Keratinocyte (primary cell): Measurements from ENCODE around the gene ATP5PF. TPM values are rescaled to one million over a fixed set of nuclear protein-coding genes. Genes with fewer than 3 reads are reported as not detected.

ENCODE experiments used
- DNase-seq: peaks from one replicate; pipeline ENCODE4 v3.0.0-alpha.2; 2011; ENCODE audit warnings: low read depth, missing footprints, low spot score
- FAIRE-seq: peaks from 2 replicates; lab custom pipeline; 2011; peaks lifted over from hg19 to GRCh38; lab: Jason Lieb, UNC
- H2AFZ ChIP-seq: 2 replicates; pipeline ENCODE4 v1.6.0; 2012; ENCODE audit warnings: low read length, control low read depth, inconsistent platforms; ENCODE audit not compliant: control insufficient read depth
- H3K27ac ChIP-seq: 2 replicates; pipeline ENCODE4 v1.5.1; 2011; ENCODE audit warnings: low read length; ENCODE audit not compliant: control insufficient read depth, insufficient read depth
- H3K27me3 ChIP-seq: 3 replicates; pipeline ENCODE4 v1.6.0; 2011; ENCODE audit warnings: low read length; ENCODE audit not compliant: control insufficient read depth, insufficient read depth; ENCODE audit errors: extremely low read depth
- H3K36me3 ChIP-seq, 2 experiments: 2 replicates in 1 of 2; 3 replicates in 1 of 2; pipeline ENCODE4 v1.5.1; 2011; ENCODE audit warnings: low read length in 2 of 2, mild to moderate bottlenecking in 1 of 2; ENCODE audit not compliant: control insufficient read depth in 2 of 2, insufficient read depth in 2 of 2; ENCODE audit errors: extremely low read depth in 1 of 2
- H3K4me1 ChIP-seq: 3 replicates; pipeline ENCODE4 v1.5.1; 2011; ENCODE audit warnings: low read length; ENCODE audit not compliant: control insufficient read depth, insufficient read depth; ENCODE audit errors: extremely low read depth
- H3K4me2 ChIP-seq: 3 replicates; pipeline ENCODE4 v1.6.0; 2011; ENCODE audit warnings: low read depth, low read length; ENCODE audit not compliant: control insufficient read depth, insufficient read depth; ENCODE audit errors: extremely low read depth
- H3K4me3 ChIP-seq, 3 experiments: fragments of 200-600 bp in 1 of 3; sonication (generic) in 1 of 3; 2 replicates in 2 of 3; 3 replicates in 1 of 3; pipeline ENCODE4 v1.5.1; 2011 to 2016; ENCODE audit warnings: low read length in 3 of 3, mild to moderate bottlenecking in 3 of 3, control low read depth in 2 of 3, inconsistent platforms in 1 of 3, low read depth in 1 of 3, mixed read lengths in 1 of 3, mixed run types in 1 of 3, moderate library complexity in 1 of 3; ENCODE audit not compliant: control insufficient read depth in 2 of 3, insufficient read depth in 2 of 3; ENCODE audit errors: extremely low read depth in 1 of 3
- H3K79me2 ChIP-seq: 2 replicates; pipeline ENCODE4 v1.6.0; 2012; ENCODE audit warnings: low read length; ENCODE audit not compliant: control insufficient read depth, insufficient read depth
- H3K9ac ChIP-seq: 3 replicates; pipeline ENCODE4 v1.6.0; 2011; ENCODE audit warnings: low read length; ENCODE audit not compliant: control insufficient read depth, insufficient read depth; ENCODE audit errors: extremely low read depth
- H3K9me1 ChIP-seq: 3 replicates; pipeline ENCODE4 v1.6.0; 2011; ENCODE audit warnings: low read length; ENCODE audit not compliant: control insufficient read depth, insufficient read depth; ENCODE audit errors: extremely low read depth
- H3K9me3 ChIP-seq: 2 replicates; pipeline ENCODE4 v1.5.1; 2012; ENCODE audit warnings: low read depth, low read length; ENCODE audit not compliant: control insufficient read depth
- H4K20me1 ChIP-seq: 3 replicates; pipeline ENCODE4 v1.6.0; 2011; ENCODE audit warnings: low read length; ENCODE audit not compliant: control insufficient read depth, insufficient read depth; ENCODE audit errors: extremely low read depth
- CTCF ChIP-seq, 3 experiments: IDR thresholded peaks in 1 of 3; conservative IDR thresholded peaks in 1 of 3; optimal IDR thresholded peaks in 1 of 3; 2 replicates in 2 of 3; 3 replicates in 1 of 3; pipeline versions ENCODE3 to v1.5.1; 2011; ENCODE audit warnings: low read length in 3 of 3, mild to moderate bottlenecking in 3 of 3, moderate library complexity in 2 of 3, control low read depth in 1 of 3, inconsistent platforms in 1 of 3; ENCODE audit not compliant: insufficient read depth in 2 of 3; ENCODE audit errors: extremely low read depth in 1 of 3
- EZH2 ChIP-seq: IDR thresholded peaks from one replicate; pipeline ENCODE4 v1.6.1; 2012; ENCODE audit warnings: inconsistent platforms, mild to moderate bottlenecking, low read length, moderate library complexity
- dilution Hi-C: fragments of 300-500 bp; cut with MboI; formaldehyde crosslinking; loops from one replicate; pipeline ENCODE4 v1.7.0; 2020; ENCODE audit warnings: low sequenced_read_pairs; ENCODE audit not compliant: extremely low pct_ligation_motif_present
- polyA plus RNA-seq, 5 experiments: library from polyadenylated mRNA; depleted of rRNA in 3 of 5; stranded (reverse) in 3 of 5; stranded (forward) in 1 of 5; unstranded in 1 of 5; fragments of >200 nt; gene quantifications; 1 replicate in 1 of 5; 2 replicates in 3 of 5; 3 replicates in 1 of 5; pipeline versions ENCODE4 v1.2.1 to v1.2.3, GENCODE V29; 2011 to 2012; ENCODE audit warnings: missing spikeins in 2 of 5, low read depth in 1 of 5, low replicate concordance in 1 of 5

Gene ATP5PF
- polyA plus RNA-seq, 1 donor (not counting 4 experiments of a cell fraction or from before 2014, with no cell fraction given) = 256 TPM

- no peak overlapping the region for H3K4me3 ChIP-seq
- H3K36me3 ChIP-seq = peaks cover 2 to 5% of the 10 kb centered on the region in 2 experiments
- FAIRE-seq = no peak
- H4K20me1 ChIP-seq = no peaks in the 10 kb centered on the region
- H3K9me3 ChIP-seq = no peaks in the 10 kb centered on the region
- DNase-seq = no peak
- H3K79me2 ChIP-seq = no peaks in the 10 kb centered on the region
- H3K9ac ChIP-seq = no peak overlapping the region
- H3K4me2 ChIP-seq = no peak overlapping the region
- H3K4me1 ChIP-seq = no peaks in the 10 kb centered on the region
- no peak overlapping the region for H3K27ac ChIP-seq
- no peak overlapping the region for H2AFZ ChIP-seq
- no peak for TF ChIP-seq EZH2
- no peak for TF ChIP-seq CTCF (optimal IDR thresholded peaks at IDR 0.05 in 1 of 3, IDR thresholded peaks at IDR 0.05 in 1 of 3, conservative IDR thresholded peaks at IDR 0.05 in 1 of 3; ENCODE audit: extremely low read depth in 1 of 3, insufficient read depth in 2 of 3, low read length in 3 of 3)
- no peaks in the 10 kb centered on the region for H3K27me3 ChIP-seq
- dilution Hi-C loops = no loop called here
- no peaks in the 10 kb centered on the region for H3K9me1 ChIP-seq
These were observed 24.9 kb upstream of the ATP5PF start for GRCh38 chr21:25759573-25759972.

- FAIRE-seq (no peak), DNase-seq (no peak)
- no peak overlapping the region for H2AFZ ChIP-seq
- no peak overlapping the region for H3K27ac ChIP-seq
- dilution Hi-C loops = no loop called here
- H3K9ac ChIP-seq = no peak overlapping the region
- no peak overlapping the region for H3K4me2 ChIP-seq
- TF ChIP-seq CTCF (optimal IDR thresholded peaks at IDR 0.05 in 1 of 3, IDR thresholded peaks at IDR 0.05 in 1 of 3, conservative IDR thresholded peaks at IDR 0.05 in 1 of 3; ENCODE audit: extremely low read depth in 1 of 3, insufficient read depth in 2 of 3, low read length in 3 of 3) = no peak
- no peak for TF ChIP-seq EZH2
- no peaks in the 10 kb centered on the region for H3K27me3 ChIP-seq
- H3K4me1 ChIP-seq = no peaks in the 10 kb centered on the region
- H3K4me3 ChIP-seq = no peak overlapping the region
- peaks cover 2 to 10% of the 10 kb centered on the region in 2 experiments for H3K36me3 ChIP-seq
- no peaks in the 10 kb centered on the region for H3K9me1 ChIP-seq
- no peaks in the 10 kb centered on the region for H3K9me3 ChIP-seq
- no peaks in the 10 kb centered on the region for H4K20me1 ChIP-seq
- H3K79me2 ChIP-seq = no peaks in the 10 kb centered on the region
These were observed 22.8 kb upstream of the ATP5PF start for GRCh38 chr21:25757531-25757930.
